Upper lobe of left lung (tissue), 4 donors: Measurements from ENCODE around the gene SLC39A5.

ENCODE experiments used
- POLR2A ChIP-seq, 4 donors: fragments of 450-650 bp; IDR thresholded peaks; one replicate each; pipeline ENCODE4 v1.5.1; 2016 to 2017; ENCODE audit warnings: antibody characterized with exemption in 4 of 4, mild to moderate bottlenecking in 2 of 4
- POLR2AphosphoS5 ChIP-seq, 2 donors: sonication (generic); formaldehyde crosslinking; IDR thresholded peaks; one replicate each; pipeline ENCODE4 v1.5.1; 2017; ENCODE audit warnings: antibody characterized with exemption in 2 of 2
- TF ChIP-seq, protein P1 (sequence below), 6 experiments: fragments of 450-650 bp in 4 of 6; fragments of 200-600 bp in 2 of 6; sonication (generic) in 2 of 6; IDR thresholded peaks; one replicate each; pipeline ENCODE4 v1.5.1; 2016 to 2019; ENCODE audit warnings: antibody characterized with exemption in 6 of 6

DNA sequence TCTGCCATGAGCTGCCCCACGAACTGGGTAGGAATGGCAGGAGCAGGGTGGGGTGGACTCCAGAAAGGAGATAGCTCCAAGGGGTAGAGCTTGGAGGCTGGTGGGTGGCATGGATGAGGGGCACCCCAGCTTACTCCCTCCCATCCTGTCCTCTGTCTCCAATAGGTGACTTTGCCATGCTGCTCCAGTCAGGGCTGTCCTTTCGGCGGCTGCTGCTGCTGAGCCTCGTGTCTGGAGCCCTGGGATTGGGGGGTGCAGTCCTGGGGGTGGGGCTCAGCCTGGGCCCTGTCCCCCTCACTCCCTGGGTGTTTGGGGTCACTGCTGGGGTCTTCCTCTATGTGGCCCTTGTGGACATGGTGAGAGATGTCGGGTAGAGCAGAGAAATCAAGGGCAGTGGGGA is 7.1 kb downstream of the SLC39A5 start:
- no peak for TF ChIP-seq POLR2AphosphoS5 (IDR thresholded peaks at IDR 0.05)
- no peak for TF ChIP-seq POLR2A (IDR thresholded peaks at IDR 0.05)
- TF ChIP-seq, protein P1, sequence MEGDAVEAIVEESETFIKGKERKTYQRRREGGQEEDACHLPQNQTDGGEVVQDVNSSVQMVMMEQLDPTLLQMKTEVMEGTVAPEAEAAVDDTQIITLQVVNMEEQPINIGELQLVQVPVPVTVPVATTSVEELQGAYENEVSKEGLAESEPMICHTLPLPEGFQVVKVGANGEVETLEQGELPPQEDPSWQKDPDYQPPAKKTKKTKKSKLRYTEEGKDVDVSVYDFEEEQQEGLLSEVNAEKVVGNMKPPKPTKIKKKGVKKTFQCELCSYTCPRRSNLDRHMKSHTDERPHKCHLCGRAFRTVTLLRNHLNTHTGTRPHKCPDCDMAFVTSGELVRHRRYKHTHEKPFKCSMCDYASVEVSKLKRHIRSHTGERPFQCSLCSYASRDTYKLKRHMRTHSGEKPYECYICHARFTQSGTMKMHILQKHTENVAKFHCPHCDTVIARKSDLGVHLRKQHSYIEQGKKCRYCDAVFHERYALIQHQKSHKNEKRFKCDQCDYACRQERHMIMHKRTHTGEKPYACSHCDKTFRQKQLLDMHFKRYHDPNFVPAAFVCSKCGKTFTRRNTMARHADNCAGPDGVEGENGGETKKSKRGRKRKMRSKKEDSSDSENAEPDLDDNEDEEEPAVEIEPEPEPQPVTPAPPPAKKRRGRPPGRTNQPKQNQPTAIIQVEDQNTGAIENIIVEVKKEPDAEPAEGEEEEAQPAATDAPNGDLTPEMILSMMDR (IDR thresholded peaks at IDR 0.05), result no peak
